GM13976 (cell line): Measurements from ENCODE around the gene SULF2.

Source experiments
- DNase-seq: peaks from one replicate; pipeline ENCODE4 v3.0.0; 2012; ENCODE audit warnings: low spot score
- CTCF ChIP-seq: IDR thresholded peaks from 2 replicates; pipeline ENCODE4 v1.5.1; 2012; ENCODE audit warnings: borderline replicate concordance, mild to moderate bottlenecking; ENCODE audit not compliant: insufficient read depth; ENCODE audit errors: extremely low read depth, missing control alignments, control extremely low read depth
- in situ Hi-C: fragments of 300-500 bp; cut with MboI; formaldehyde crosslinking; loops from one replicate; pipeline ENCODE4 v1.12.0; 2022; ENCODE audit warnings: low sequenced_read_pairs, mixed read lengths, inconsistent platforms; ENCODE audit not compliant: unreplicated experiment

The SULF2 gene

DNA sequence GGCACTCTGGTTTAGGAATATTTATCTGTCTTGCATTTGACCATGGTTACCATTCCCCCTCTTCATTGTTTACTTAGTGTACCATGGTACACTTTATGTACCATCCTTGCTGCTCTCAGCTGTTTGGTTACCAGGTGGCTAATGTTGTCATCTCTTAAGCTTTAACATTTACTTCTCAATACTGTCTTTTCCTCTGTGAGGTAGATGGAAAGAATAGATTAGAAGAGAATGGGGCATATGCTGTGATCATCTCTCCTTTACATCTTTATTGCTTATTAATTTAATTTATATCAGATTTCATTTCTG is 174.4 kb downstream of the SULF2 start:
- no peak for DNase-seq
- in situ Hi-C loops = loop anchor here (25.0 kb wide), 1 partner anchor 199 kb away; no protein-coding TSS in a partner anchor
- no peak for TF ChIP-seq CTCF

GRCh38 chr20:47610247-47610944 is 174.9 kb downstream of the SULF2 start:
- in situ Hi-C loops = loop anchor here (25.0 kb wide), 1 partner anchor 198 kb away; no protein-coding TSS in a partner anchor
- peak; percentile 68 for DNase-seq
- TF ChIP-seq CTCF = no peak

DNA sequence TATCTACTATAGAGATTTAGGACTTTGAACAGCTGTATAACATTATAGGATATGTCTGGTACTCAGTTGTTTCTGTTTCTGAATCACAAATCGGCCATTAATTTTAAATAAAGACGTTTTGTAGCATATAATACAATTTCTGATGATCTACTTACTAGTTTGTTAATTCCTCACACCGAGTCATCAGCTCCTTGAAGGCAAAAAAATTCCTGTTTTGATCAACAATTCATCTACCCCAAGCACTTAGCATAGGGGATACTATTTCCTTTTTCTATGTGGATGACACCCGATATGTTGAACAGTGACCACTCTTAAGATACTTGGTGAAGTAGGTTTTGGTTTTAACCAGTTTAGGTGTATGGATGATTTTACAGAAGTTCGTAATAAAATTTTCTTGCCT is 176.3 kb downstream of the SULF2 start:
- in situ Hi-C loops = loop anchor here (25.0 kb wide), 1 partner anchor 197 kb away; no protein-coding TSS in a partner anchor
- DNase-seq = no peak
- TF ChIP-seq CTCF = no peak
